Measurements from ENCODE around the gene NKAIN1.
"Not testable (repeated sequence)": the region's sequence is repeated elsewhere in the genome, so short reads cannot be mapped to it uniquely, and the experiment has no call there.

The NKAIN1 gene

GRCh38 chr1:31239653-31240241 lies at the start of gene NKAIN1:
TSS of gene NKAIN1 (minus strand) at chr1:31239887. CDS start at chr1:31239547, 340 bp downstream.
- FAIRE-seq (no peak), DNase-seq (ENCODE audit: insufficient read length, low spot score) (peak; percentile 38)

GRCh38 chr1:31289021-31289420 lies 49.3 kb upstream of the NKAIN1 start:
- DNase-seq (ENCODE audit: insufficient read length, low spot score) (no peak), FAIRE-seq (no peak)

- FAIRE-seq; DNase-seq (ENCODE audit: insufficient read length, low spot score): not testable (repeated sequence)
Observed at GRCh38 chr1:31287791-31288190, 48.1 kb upstream of the NKAIN1 start.

GRCh38 chr1:31282426-31282825 lies 42.7 kb upstream of the NKAIN1 start:
- DNase-seq (ENCODE audit: insufficient read length, low spot score); FAIRE-seq: not testable (repeated sequence)

- FAIRE-seq (no peak), DNase-seq (ENCODE audit: insufficient read length, low spot score) (no peak)
Observed at GRCh38 chr1:31273619-31274018, 33.9 kb upstream of the NKAIN1 start.

- DNase-seq (ENCODE audit: insufficient read length, low spot score): no peak
- no peak for FAIRE-seq
Observed at GRCh38 chr1:31272369-31272768, 32.7 kb upstream of the NKAIN1 start.

- DNase-seq (ENCODE audit: insufficient read length, low spot score): no peak
- FAIRE-seq: no peak
Observed at GRCh38 chr1:31266547-31266946, 26.9 kb upstream of the NKAIN1 start.

GRCh38 chr1:31264790-31265386 lies 25.2 kb upstream of the NKAIN1 start:
- DNase-seq (ENCODE audit: insufficient read length, low spot score) (no peak), FAIRE-seq (no peak)

GRCh38 chr1:31263408-31263807 lies 23.7 kb upstream of the NKAIN1 start:
- FAIRE-seq: no peak
- DNase-seq (ENCODE audit: insufficient read length, low spot score): no peak

- not testable (repeated sequence) for FAIRE-seq; DNase-seq (ENCODE audit: insufficient read length, low spot score)
Observed at GRCh38 chr1:31262393-31262792, 22.7 kb upstream of the NKAIN1 start.

GRCh38 chr1:31261916-31262315 lies 22.2 kb upstream of the NKAIN1 start:
- DNase-seq (ENCODE audit: insufficient read length, low spot score) (no peak), FAIRE-seq (no peak)

GRCh38 chr1:31259746-31260145 lies 20.1 kb upstream of the NKAIN1 start:
- FAIRE-seq (no peak), DNase-seq (ENCODE audit: insufficient read length, low spot score) (no peak)

GRCh38 chr1:31258581-31258980 lies 18.9 kb upstream of the NKAIN1 start:
- FAIRE-seq (no peak), DNase-seq (ENCODE audit: insufficient read length, low spot score) (no peak)

GRCh38 chr1:31257213-31257612 lies 17.5 kb upstream of the NKAIN1 start:
- FAIRE-seq (no peak), DNase-seq (ENCODE audit: insufficient read length, low spot score) (no peak)

- no peak for FAIRE-seq
Observed at GRCh38 chr1:31249854-31250253, 10.2 kb upstream of the NKAIN1 start.

GRCh38 chr1:31248276-31248675 lies 8.6 kb upstream of the NKAIN1 start:
- FAIRE-seq: no peak
- no peak for DNase-seq (ENCODE audit: insufficient read length, low spot score)

More at GRCh38 chr1:31249854-31250253, 10.2 kb upstream of the NKAIN1 start:
- DNase-seq (ENCODE audit: insufficient read length, low spot score): no peak

- FAIRE-seq (no peak), DNase-seq (ENCODE audit: insufficient read length, low spot score) (no peak)
Observed at GRCh38 chr1:31244326-31244725, 4.6 kb upstream of the NKAIN1 start.

- DNase-seq (ENCODE audit: insufficient read length, low spot score): no peak
Observed at GRCh38 chr1:31243501-31244286, 4.0 kb upstream of the NKAIN1 start.

GRCh38 chr1:31241321-31241720 lies 1.6 kb upstream of the NKAIN1 start:
- DNase-seq (ENCODE audit: insufficient read length, low spot score): no peak

More at GRCh38 chr1:31243501-31244286, 4.0 kb upstream of the NKAIN1 start:
- no peak for FAIRE-seq

GRCh38 chr1:31238986-31239613 lies 587 bp downstream of the NKAIN1 start:
- DNase-seq (ENCODE audit: insufficient read length, low spot score) (no peak), FAIRE-seq (no peak)

More at GRCh38 chr1:31241321-31241720, 1.6 kb upstream of the NKAIN1 start:
- no peak for FAIRE-seq

- no peak for FAIRE-seq
Observed at GRCh38 chr1:31238612-31238985, 1.1 kb downstream of the NKAIN1 start.

More at GRCh38 chr1:31238612-31238985, 1.1 kb downstream of the NKAIN1 start:
- DNase-seq (ENCODE audit: insufficient read length, low spot score): no peak

Data from HTR-8/SVneo (cell line).